GM19468 (cell line): Measurements from ENCODE around the gene BBOF1.

Experiments used
- ATAC-seq: cut with Tn5 transposase; IDR thresholded peaks from one replicate; pipeline ENCODE4 v1.9.1; 2021; ENCODE audit warnings: mild to moderate bottlenecking, moderate library complexity, moderate number of reproducible peaks; ENCODE audit not compliant: unreplicated experiment; ENCODE audit errors: extremely low read depth

BBOF1 gene

GRCh38 chr14:74019408-74020137 is 424 bp downstream of the BBOF1 start:
- ATAC-seq: no peak

- ATAC-seq: no peak
These were observed 3.2 kb downstream of the BBOF1 start for GRCh38 chr14:74022346-74022745.

DNA sequence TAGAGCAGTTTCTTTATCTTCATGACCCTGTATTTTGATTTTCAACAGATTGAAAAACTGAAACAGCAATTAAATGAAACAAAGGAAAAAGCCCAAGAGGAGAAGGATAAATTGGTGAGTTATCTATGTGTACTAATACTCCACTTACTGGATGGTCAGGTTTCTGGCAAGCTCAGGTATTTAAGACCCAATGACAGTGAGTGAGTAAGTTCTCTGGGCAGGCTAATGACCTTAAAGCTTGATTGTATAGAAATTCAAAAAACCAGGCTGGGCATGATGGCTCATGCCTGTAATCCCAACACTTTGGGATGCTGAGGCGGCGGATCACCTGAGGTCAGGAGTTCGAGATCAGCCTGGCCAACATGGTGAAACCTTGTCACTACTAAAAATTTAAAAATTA is 10.0 kb downstream of the BBOF1 start:
- no peak for ATAC-seq

- ATAC-seq: no peak
These were observed 15.4 kb downstream of the BBOF1 start for GRCh38 chr14:74034572-74034971.

DNA sequence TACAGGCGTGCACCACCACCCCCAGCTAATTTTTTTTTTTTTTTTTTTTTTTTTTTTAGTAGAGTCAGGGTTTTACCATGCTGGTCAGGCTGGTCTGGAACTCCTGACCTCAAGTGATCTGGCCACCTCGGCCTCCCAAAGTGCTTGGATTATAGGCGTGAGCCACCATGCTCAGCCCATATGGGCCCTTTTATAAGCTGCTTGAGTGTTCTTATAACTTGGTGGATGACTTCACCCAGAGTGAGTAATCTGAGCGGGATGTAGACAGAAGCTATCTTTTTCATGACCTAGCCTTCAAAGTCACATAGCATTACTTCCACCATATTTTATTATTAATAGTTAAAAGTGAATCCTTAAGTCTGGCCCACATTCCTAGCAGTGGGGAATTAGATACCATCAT is 16.4 kb downstream of the BBOF1 start:
- ATAC-seq: no peak

DNA sequence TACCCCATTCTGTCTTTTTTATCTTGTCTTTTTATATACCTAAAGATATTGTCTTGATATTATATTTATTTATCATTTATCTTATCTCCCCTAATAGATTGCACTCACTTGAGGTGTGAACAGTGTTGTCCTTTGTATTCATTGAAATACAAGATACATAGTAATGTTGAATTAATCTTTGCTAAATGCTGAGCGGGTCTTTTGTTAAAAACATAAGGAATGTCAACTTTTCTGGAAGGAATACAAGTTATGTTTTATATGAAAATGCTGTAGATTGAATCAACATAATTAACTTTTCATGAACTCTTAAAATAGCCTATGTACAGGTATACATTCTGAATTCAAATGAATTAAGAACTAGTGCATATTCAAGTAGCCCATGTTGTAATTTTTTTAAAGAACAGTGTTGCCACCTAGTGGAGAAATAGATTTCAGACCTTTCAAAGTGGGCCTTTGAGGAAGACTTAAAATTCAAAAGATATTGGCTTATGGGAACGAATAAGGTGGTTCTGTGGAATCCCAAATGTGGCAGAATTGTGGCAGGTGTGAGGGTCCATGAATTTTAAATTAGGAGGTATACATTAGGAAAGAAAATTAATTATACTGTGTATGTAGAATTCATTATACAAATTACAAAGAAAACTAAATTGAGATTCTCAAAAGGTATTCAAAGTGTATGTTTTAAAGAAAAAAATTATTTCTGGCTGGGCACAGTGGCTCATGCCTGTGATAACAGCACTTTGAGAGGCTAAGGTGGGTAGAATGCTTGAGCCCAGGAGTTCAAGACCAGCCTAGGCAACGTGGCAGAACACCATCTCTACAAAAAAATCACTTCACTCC is 19.1 kb downstream of the BBOF1 start:
- ATAC-seq: no peak

- no peak for ATAC-seq
These were observed 23.1 kb downstream of the BBOF1 start for GRCh38 chr14:74042296-74042695.

DNA sequence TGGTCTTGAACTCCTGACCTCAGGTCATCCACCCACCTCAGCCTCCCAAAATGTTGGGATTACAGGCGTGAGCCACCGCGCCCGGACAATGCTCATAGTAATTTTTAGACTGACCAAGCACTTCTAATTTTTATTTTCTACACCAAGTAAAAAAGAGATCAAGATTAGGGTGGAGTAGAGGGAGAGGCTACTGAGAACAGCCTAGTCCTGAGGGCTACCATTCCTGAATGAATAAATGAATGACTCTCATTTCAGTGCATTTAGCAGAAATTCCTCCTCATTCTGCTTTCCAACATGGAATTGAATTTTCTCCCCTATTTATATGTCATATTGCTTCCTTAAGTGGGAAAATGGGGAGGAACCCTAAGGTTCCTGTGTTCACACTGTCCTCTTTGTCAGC is 26.4 kb downstream of the BBOF1 start:
- no peak for ATAC-seq

DNA sequence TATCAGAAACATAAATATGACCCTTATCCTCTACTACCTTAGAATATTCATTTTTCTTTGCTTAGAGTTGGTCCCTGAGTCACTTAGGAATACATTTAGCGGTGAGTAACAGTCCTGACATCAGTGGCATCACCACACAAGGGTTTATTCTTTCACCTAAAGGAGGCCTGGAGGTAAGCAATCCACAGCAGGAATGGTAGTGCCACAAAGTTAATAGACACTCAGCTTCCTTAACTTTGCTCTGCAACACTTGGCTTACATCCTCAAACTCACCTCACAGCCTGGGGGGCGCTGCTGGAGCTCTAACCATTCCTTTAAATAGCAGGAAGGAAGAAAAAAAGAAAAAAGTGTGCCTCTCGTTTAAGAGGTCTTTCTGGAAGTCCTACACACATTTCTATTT is 29.1 kb downstream of the BBOF1 start:
- ATAC-seq: no peak

GRCh38 chr14:74049876-74050495 is 30.8 kb downstream of the BBOF1 start:
- ATAC-seq: no peak

DNA sequence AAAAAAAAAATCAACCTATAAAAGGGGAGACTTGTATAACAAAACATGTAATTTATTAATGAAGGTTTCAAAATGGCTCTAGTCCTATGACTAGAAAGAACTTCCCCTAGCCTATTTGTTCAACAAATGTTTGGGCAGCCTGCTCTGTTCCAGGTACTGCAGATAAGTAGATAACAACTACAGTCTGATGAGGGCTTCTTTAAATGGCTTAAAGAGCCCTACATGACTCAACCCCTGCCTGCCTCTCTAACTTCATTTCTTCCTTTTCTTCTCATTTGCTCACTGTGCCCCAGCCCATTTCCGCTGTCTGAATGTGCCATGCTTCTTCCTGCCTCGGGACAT is 43.6 kb downstream of the BBOF1 start:
- no peak for ATAC-seq

- ATAC-seq: no peak
These were observed 45.3 kb downstream of the BBOF1 start for GRCh38 chr14:74064426-74064825.

- no peak for ATAC-seq
These were observed 45.7 kb downstream of the BBOF1 start for GRCh38 chr14:74064883-74065282.

- no peak for ATAC-seq
These were observed 46.8 kb downstream of the BBOF1 start for GRCh38 chr14:74065746-74066575.

- ATAC-seq: no peak
These were observed 58.3 kb downstream of the BBOF1 start for GRCh38 chr14:74077401-74077800.

DNA sequence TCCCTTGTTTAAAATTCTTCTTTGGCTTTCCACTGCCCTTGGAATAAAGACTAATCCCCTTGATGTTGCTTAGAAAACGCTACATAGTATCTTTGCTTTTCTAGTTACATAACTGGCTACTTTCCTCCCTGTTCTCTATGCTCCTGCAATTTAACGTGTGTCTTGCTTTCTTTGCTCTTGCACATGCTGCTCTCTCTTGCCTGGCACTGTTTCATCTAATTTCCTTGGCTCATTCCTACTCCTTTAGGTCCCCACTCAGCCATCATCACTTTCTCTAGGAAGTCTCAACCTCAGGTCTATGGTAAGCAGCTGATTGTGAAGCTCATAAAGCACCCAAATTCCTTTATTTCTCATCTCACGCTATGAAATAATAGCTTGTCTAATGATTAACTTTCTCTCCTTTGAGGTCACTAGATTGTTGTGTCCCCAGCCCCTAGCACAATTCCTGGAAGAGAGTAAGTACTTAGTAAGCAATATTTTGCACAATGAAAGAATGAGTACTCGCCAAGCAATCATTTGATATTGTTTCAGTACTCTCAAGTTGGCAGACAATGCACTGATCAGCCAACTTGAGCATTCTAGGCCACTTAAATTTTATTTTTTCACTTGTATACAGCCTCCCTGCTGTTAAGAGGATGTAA is 61.8 kb downstream of the BBOF1 start:
- ATAC-seq: no peak

DNA sequence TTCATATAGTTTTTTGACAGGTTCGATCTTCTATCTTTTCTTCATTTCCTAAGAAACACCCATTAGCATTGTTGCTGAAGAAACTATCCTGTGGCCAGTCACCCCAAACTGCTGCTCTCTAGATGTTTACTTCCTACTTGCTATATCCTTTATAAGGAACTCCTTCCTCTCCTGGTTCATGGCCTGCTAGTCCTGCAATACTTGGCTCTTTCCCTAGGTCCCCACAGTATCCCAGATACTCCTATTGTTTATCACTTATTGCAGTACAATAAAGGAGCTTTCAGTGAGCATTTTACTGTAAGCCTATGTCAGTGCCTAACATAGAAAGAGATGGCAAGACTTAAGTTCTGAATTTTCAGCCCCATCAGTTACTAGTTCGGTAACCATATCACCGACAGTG is 62.3 kb downstream of the BBOF1 start:
- ATAC-seq: no peak

- no peak for ATAC-seq
These were observed 64.0 kb downstream of the BBOF1 start for GRCh38 chr14:74083161-74083560.

DNA sequence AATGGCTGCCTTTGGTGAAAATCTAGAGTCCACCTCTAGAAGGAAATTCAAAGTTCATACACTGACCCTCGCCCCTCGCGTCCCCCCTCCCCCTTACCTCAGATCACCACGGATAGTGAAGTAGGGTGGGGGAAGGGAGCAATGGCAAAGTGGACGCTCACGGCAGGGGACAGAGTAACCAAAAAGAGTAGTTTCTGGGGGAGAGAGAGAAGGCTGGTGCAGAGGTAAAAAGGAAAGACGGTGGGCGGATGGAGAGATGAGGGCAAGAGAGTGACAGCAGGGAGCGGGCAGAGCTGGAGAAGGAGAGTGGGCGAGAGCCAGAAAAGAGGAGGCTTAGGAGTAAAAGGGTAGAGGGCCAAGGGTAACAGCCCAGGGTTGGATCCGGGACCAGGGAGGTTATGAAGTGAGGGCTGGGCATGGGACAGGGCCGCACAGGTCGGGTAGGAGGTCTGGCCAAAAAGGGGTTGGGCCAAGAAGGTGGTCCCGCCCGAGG is 64.7 kb downstream of the BBOF1 start:
- no peak for ATAC-seq
